Amniotic stem cell (primary cell): ENCODE measurements around the gene GAGE12D.
"Not testable (repeated sequence)": the region's sequence is repeated elsewhere in the genome, so short reads cannot be mapped to it uniquely, and the experiment has no call there.

Experiments used
- DNase-seq: peaks from one replicate; lab custom pipeline; 2025; lab: John Stamatoyannopoulos, UW

GAGE12D gene

GRCh38 chrX:49541433-49541832 lies at the start of gene GAGE12D:
GAGE12D (plus strand) TSS chrX:49541733; CDS start chrX:49542888, 1,155 bp downstream.
- DNase-seq = not testable (repeated sequence)

DNA sequence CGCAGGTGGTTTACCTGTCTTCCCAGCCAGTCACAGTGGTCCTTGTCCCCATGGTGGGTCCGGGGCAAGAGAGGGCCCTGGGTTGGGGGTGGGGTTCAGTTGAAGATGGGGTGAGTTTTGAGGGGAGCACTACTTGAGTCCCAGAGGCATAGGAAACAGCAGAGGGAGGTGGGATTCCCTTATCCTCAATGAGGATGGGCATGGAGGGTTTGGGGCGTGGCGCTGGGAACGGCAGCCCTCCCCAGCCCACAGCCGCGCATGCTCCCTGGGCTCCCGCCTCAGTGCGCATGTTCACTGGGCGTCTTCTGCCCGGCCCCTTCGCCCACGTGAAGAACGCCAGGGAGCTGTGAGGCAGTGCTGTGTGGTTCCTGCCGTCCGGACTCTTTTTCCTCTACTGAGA lies 9.7 kb upstream of the GAGE12D start, which contains the start of gene GAGE12C:
GAGE12C (plus strand) TSS at position 301 of the 400 bp plus-strand sequence. CDS start 1,155 bp downstream, outside the sequence.
- not testable (repeated sequence) for DNase-seq

GRCh38 chrX:49550989-49551388 lies 9.5 kb downstream of the GAGE12D start, which contains the start of gene GAGE12E:
GAGE12E (plus strand) TSS chrX:49551289; CDS start chrX:49552444, 1,155 bp downstream.
- DNase-seq = not testable (repeated sequence)

DNA sequence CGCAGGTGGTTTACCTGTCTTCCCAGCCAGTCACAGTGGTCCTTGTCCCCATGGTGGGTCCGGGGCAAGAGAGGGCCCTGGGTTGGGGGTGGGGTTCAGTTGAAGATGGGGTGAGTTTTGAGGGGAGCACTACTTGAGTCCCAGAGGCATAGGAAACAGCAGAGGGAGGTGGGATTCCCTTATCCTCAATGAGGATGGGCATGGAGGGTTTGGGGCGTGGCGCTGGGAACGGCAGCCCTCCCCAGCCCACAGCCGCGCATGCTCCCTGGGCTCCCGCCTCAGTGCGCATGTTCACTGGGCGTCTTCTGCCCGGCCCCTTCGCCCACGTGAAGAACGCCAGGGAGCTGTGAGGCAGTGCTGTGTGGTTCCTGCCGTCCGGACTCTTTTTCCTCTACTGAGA lies 19.0 kb downstream of the GAGE12D start, which contains the start of gene GAGE12F:
GAGE12F (plus strand) TSS at position 301 of the 400 bp plus-strand sequence. CDS start 1,155 bp downstream, outside the sequence.
- DNase-seq = not testable (repeated sequence)

GRCh38 chrX:49568728-49569127 lies 27.2 kb downstream of the GAGE12D start:
- not testable (repeated sequence) for DNase-seq

GRCh38 chrX:49569152-49569551 lies 27.6 kb downstream of the GAGE12D start:
- not testable (repeated sequence) for DNase-seq

DNA sequence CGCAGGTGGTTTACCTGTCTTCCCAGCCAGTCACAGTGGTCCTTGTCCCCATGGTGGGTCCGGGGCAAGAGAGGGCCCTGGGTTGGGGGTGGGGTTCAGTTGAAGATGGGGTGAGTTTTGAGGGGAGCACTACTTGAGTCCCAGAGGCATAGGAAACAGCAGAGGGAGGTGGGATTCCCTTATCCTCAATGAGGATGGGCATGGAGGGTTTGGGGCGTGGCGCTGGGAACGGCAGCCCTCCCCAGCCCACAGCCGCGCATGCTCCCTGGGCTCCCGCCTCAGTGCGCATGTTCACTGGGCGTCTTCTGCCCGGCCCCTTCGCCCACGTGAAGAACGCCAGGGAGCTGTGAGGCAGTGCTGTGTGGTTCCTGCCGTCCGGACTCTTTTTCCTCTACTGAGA lies 28.6 kb downstream of the GAGE12D start, which contains the start of gene GAGE12G:
GAGE12G (plus strand) TSS at position 301 of the 400 bp plus-strand sequence. CDS start 1,155 bp downstream, outside the sequence.
- DNase-seq = not testable (repeated sequence)

GRCh38 chrX:49579649-49580048 lies 38.1 kb downstream of the GAGE12D start, which contains the start of gene GAGE12H:
GAGE12H (plus strand) TSS chrX:49579949; CDS start chrX:49581104, 1,155 bp downstream.
- DNase-seq = not testable (repeated sequence)

GRCh38 chrX:49589196-49589595 lies 47.7 kb downstream of the GAGE12D start, which contains the start of gene GAGE2A:
GAGE2A (plus strand) TSS chrX:49589496; CDS start chrX:49590651, 1,155 bp downstream.
- DNase-seq = not testable (repeated sequence)

DNA sequence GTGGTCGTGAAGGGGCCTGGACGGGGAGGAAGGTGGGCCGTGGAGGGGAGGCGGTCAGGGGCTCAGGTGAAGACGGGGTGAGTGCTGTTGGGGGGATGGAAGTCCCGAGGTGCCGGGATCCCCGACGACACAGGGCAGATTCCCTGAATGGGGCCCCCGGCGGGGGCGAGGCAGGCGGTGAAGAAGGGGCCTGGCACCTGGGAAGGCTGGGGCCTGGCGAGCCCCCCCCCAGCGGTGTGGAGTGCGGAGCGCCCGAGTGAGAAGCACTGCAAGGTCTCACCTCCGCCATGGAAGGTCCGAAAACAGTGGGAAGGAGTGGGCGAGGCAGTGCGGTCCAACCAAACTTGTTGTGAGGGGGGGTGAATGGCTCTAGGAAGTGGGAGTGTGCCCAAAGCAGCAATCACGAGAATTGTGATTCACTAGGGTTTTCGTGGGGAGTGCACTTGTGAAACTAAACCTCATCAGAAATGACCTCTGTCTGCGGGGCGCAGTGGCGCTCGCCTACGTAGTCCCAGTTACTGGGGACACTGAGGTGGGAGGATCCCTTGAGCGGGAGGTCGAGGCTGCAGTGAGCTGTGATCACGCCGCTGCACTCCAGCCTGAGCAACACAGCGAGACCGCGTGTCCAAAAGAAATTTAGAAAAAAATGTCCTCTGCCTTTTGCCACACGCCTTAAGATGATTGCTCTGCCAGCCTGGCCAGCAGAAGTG lies 48.4 kb downstream of the GAGE12D start:
- not testable (repeated sequence) for DNase-seq

DNA sequence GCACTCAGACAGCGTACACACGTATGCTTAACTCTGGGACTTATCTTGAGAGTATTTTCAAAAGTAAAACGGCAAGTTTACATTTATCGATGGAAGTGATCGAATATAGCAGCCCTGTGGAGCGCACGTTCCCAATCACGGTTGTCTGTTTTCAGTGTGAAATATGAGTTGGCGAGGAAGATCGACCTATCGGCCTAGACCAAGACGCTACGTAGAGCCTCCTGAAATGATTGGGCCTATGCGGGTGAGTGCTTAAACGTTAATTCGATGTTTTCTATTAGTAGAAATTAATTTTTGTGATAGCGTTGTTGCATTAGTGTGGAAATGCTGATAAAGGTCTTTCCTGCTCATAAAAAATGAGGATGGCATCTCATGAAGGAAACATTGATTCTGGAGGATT lies 49.0 kb downstream of the GAGE12D start:
- not testable (repeated sequence) for DNase-seq
